Measurements from ENCODE around the gene B2M.
"Not testable (repeated sequence)": the region's sequence is repeated elsewhere in the genome, so short reads cannot be mapped to it uniquely, and the experiment has no call there.

Gene B2M

GRCh38 chr15:44711096-44711742 lies at the start of gene B2M, which contains the start of gene PATL2:
Gene B2M, plus strand, starts transcription at chr15:44711517. Its CDS starts 30 bp downstream, at chr15:44711547.
Gene PATL2, minus strand, starts transcription at chr15:44711323. Its CDS starts 34,833 bp downstream, at chr15:44676490.
- peak; percentile 95 to 98 for DNase-seq (ENCODE audit: low read depth in 1 of 2, low spot score in 1 of 2)

- no peak for DNase-seq (ENCODE audit: low read depth in 1 of 2, low spot score in 1 of 2)
Observed at GRCh38 chr15:44661576-44661975, 49.7 kb upstream of the B2M start.

GRCh38 chr15:44662478-44663409 lies 48.6 kb upstream of the B2M start:
- peak; percentile 62 to 72 for DNase-seq (ENCODE audit: low read depth in 1 of 2, low spot score in 1 of 2)

- peak; percentile 93 to 97 for DNase-seq (ENCODE audit: low read depth in 1 of 2, low spot score in 1 of 2)
Observed at GRCh38 chr15:44663410-44664308, 47.7 kb upstream of the B2M start, which contains the start of gene SPG11. Gene SPG11, minus strand, starts transcription at chr15:44663662. Its CDS starts 15 bp downstream, at chr15:44663647.

- no peak for DNase-seq (ENCODE audit: low read depth in 1 of 2, low spot score in 1 of 2)
Observed at GRCh38 chr15:44666210-44667038, 44.9 kb upstream of the B2M start.

- no peak for DNase-seq (ENCODE audit: low read depth in 1 of 2, low spot score in 1 of 2)
Observed at GRCh38 chr15:44667039-44667360, 44.3 kb upstream of the B2M start.

GRCh38 chr15:44668921-44669320 lies 42.4 kb upstream of the B2M start:
- no peak for DNase-seq (ENCODE audit: low read depth in 1 of 2, low spot score in 1 of 2)

- DNase-seq (ENCODE audit: low read depth in 1 of 2, low spot score in 1 of 2) = no peak
Observed at GRCh38 chr15:44670087-44670950, 41.0 kb upstream of the B2M start.

- DNase-seq (ENCODE audit: low read depth in 1 of 2, low spot score in 1 of 2) = no peak
Observed at GRCh38 chr15:44673639-44674038, 37.7 kb upstream of the B2M start.

- DNase-seq (ENCODE audit: low read depth in 1 of 2, low spot score in 1 of 2) = no peak
Observed at GRCh38 chr15:44675911-44676310, 35.4 kb upstream of the B2M start.

GRCh38 chr15:44676676-44677075 lies 34.6 kb upstream of the B2M start:
- no peak for DNase-seq (ENCODE audit: low read depth in 1 of 2, low spot score in 1 of 2)

GRCh38 chr15:44682211-44682610 lies 29.1 kb upstream of the B2M start:
- DNase-seq (ENCODE audit: low read depth in 1 of 2, low spot score in 1 of 2) = no peak

GRCh38 chr15:44682809-44683682 lies 28.3 kb upstream of the B2M start:
- DNase-seq (ENCODE audit: low read depth in 1 of 2, low spot score in 1 of 2) = peak in 1 of 2 donors; percentile 56

- not testable (repeated sequence) for DNase-seq (ENCODE audit: low read depth in 1 of 2, low spot score in 1 of 2)
Observed at GRCh38 chr15:44689318-44689717, 22.0 kb upstream of the B2M start.

GRCh38 chr15:44690245-44690644 lies 21.1 kb upstream of the B2M start:
- not testable (repeated sequence) for DNase-seq (ENCODE audit: low read depth in 1 of 2, low spot score in 1 of 2)

- no peak for DNase-seq (ENCODE audit: low read depth in 1 of 2, low spot score in 1 of 2)
Observed at GRCh38 chr15:44692659-44693058, 18.7 kb upstream of the B2M start.

- no peak for DNase-seq (ENCODE audit: low read depth in 1 of 2, low spot score in 1 of 2)
Observed at GRCh38 chr15:44694416-44694815, 16.9 kb upstream of the B2M start.

- no peak for DNase-seq (ENCODE audit: low read depth in 1 of 2, low spot score in 1 of 2)
Observed at GRCh38 chr15:44695294-44695693, 16.0 kb upstream of the B2M start.

All from activated CD4-positive, alpha-beta T cell treated with anti-CD3 and anti-CD28 coated beads, Interleukin-2, amount 50 U/mL, for 24 hours (primary cell).